ENCODE measurements around the gene PNMA8B.

DNA sequence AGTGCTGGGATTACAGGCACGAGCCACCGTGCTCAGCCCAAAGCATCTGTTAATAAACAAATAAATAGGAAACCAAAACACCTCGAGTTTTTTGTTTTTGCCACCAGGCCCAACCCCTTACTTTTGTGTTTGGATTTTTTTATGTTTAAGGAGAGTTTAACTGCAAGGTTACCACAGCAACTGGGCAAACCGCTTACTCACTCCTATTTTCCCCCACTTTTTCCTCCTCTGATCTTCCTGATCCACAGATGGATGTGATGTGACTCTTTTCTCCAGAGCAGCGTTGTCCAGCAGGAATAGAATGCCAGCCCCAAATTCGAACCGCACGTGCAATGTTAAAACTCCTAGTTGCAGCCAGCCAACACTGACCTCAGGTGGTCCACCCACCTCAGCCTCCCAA, 2.1 kb upstream of the PNMA8B start:
- TF ChIP-seq, protein P1, sequence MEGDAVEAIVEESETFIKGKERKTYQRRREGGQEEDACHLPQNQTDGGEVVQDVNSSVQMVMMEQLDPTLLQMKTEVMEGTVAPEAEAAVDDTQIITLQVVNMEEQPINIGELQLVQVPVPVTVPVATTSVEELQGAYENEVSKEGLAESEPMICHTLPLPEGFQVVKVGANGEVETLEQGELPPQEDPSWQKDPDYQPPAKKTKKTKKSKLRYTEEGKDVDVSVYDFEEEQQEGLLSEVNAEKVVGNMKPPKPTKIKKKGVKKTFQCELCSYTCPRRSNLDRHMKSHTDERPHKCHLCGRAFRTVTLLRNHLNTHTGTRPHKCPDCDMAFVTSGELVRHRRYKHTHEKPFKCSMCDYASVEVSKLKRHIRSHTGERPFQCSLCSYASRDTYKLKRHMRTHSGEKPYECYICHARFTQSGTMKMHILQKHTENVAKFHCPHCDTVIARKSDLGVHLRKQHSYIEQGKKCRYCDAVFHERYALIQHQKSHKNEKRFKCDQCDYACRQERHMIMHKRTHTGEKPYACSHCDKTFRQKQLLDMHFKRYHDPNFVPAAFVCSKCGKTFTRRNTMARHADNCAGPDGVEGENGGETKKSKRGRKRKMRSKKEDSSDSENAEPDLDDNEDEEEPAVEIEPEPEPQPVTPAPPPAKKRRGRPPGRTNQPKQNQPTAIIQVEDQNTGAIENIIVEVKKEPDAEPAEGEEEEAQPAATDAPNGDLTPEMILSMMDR (IDR thresholded peaks at IDR 0.05), result no peak
- TF ChIP-seq POLR2A (IDR thresholded peaks at IDR 0.05), result no peak
